Astrocyte (in vitro differentiated cells and primary cell): ENCODE measurements around the gene ULK4. TPM values are rescaled to one million over a fixed set of nuclear protein-coding genes. Genes with fewer than 3 reads are reported as not detected.

Source experiments
- DNase-seq: peaks from one replicate; pipeline ENCODE4 v3.0.0-alpha.2; 2010; ENCODE audit warnings: low read depth
- FAIRE-seq: peaks from 2 replicates; lab custom pipeline; 2011; peaks lifted over from hg19 to GRCh38; lab: Jason Lieb, UNC
- H2AFZ ChIP-seq: 2 replicates; pipeline ENCODE4 v1.6.0; 2012; ENCODE audit warnings: low read depth, low read length, inconsistent platforms
- H3K27ac ChIP-seq: 2 replicates; pipeline ENCODE4 v1.5.1; 2011; ENCODE audit warnings: low read depth, low read length, inconsistent platforms
- H3K27me3 ChIP-seq: 2 replicates; pipeline ENCODE4 v1.6.0; 2011; ENCODE audit warnings: low read length, inconsistent platforms; ENCODE audit not compliant: insufficient read depth
- H3K36me3 ChIP-seq: 2 replicates; pipeline ENCODE4 v1.5.1; 2011; ENCODE audit warnings: low read length, inconsistent platforms; ENCODE audit not compliant: insufficient read depth
- H3K4me1 ChIP-seq: 2 replicates; pipeline ENCODE4 v1.5.1; 2011; ENCODE audit warnings: low read length, inconsistent platforms; ENCODE audit not compliant: insufficient read depth
- H3K4me2 ChIP-seq: 2 replicates; pipeline ENCODE4 v1.6.0; 2012; ENCODE audit warnings: low read length, inconsistent platforms
- H3K4me3 ChIP-seq: 2 replicates; pipeline ENCODE4 v1.5.1; 2011; ENCODE audit warnings: low read depth, mild to moderate bottlenecking, low read length, inconsistent platforms; ENCODE audit not compliant: insufficient read depth
- H3K79me2 ChIP-seq: 2 replicates; pipeline ENCODE4 v1.6.0; 2012; ENCODE audit warnings: mild to moderate bottlenecking, low read length, inconsistent platforms; ENCODE audit not compliant: insufficient read depth
- H3K9ac ChIP-seq: 2 replicates; pipeline ENCODE4 v1.6.0; 2012; ENCODE audit warnings: mild to moderate bottlenecking, low read length, inconsistent platforms
- H3K9me3 ChIP-seq: 2 replicates; pipeline ENCODE4 v1.5.1; 2012; ENCODE audit warnings: low read depth, mild to moderate bottlenecking, low read length, inconsistent platforms; ENCODE audit not compliant: insufficient read depth
- H4K20me1 ChIP-seq: 2 replicates; pipeline ENCODE4 v1.6.0; 2012; ENCODE audit warnings: low read length, inconsistent platforms; ENCODE audit not compliant: insufficient read depth
- H3K27ac Mint-ChIP-seq: one replicate; pipeline ENCODE4 v1.8.0; 2021; ENCODE audit warnings: mild to moderate bottlenecking, mixed read lengths; ENCODE audit not compliant: unreplicated experiment
- H3K27me3 Mint-ChIP-seq: one replicate; pipeline ENCODE4 v1.8.0; 2021; ENCODE audit warnings: low read depth, mixed read lengths; ENCODE audit not compliant: unreplicated experiment
- H3K36me3 Mint-ChIP-seq: one replicate; pipeline ENCODE4 v1.8.0; 2021; ENCODE audit warnings: low read depth, mixed read lengths; ENCODE audit not compliant: unreplicated experiment
- H3K4me1 Mint-ChIP-seq: one replicate; pipeline ENCODE4 v1.8.0; 2021; ENCODE audit warnings: low read depth, mixed read lengths; ENCODE audit not compliant: unreplicated experiment
- H3K4me3 Mint-ChIP-seq: one replicate; pipeline ENCODE4 v1.8.0; 2021; ENCODE audit warnings: mild to moderate bottlenecking, moderate library complexity, mixed read lengths; ENCODE audit not compliant: unreplicated experiment
- H3K9me3 Mint-ChIP-seq: one replicate; pipeline ENCODE4 v1.8.0; 2021; ENCODE audit warnings: mild to moderate bottlenecking, mixed read lengths; ENCODE audit not compliant: unreplicated experiment
- EZH2 ChIP-seq: IDR thresholded peaks from 2 replicates; pipeline ENCODE4 v1.6.1; 2012; ENCODE audit warnings: mild to moderate bottlenecking, low read length, inconsistent platforms; ENCODE audit not compliant: insufficient read depth
- total RNA-seq: library from RNA; stranded (reverse); gene quantifications from 2 replicates; pipeline ENCODE4 v1.2.1, GENCODE V29; 2021
- TF ChIP-seq, protein P1 (sequence below): IDR thresholded peaks from 2 replicates; pipeline ENCODE4 v1.5.1; 2011; ENCODE audit warnings: low read depth, mild to moderate bottlenecking, inconsistent platforms, low read length, moderate library complexity; ENCODE audit not compliant: insufficient read depth

The ULK4 gene
- total RNA-seq, 1 donor from 2014 or later: 6.6 TPM

DNA sequence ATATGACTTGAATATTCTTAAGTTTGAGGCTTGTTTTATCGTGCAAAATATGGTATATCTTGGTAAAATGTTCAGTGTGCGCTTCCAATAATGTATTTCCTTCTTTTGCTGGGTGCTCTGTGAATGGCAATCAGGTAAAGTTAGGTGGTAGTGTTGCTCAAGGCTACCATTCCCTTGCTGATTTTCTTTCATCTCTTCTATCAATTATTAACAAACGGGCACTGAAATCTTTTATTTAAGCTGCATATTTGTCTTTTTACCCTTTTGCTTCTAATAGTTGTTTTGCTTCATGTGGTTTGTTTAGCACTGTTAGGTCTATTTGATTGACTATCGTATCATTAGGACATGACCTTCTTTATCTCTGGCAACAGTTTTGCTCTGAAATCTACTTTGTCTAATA lies 520.3 kb downstream of the ULK4 start:
- H4K20me1 ChIP-seq: no peaks in the 10 kb centered on the region
- Mint-ChIP-seq H3K36me3 (no peaks in the 10 kb centered on the region), H3K27me3 (no peaks in the 10 kb centered on the region), H3K4me3 (no peak overlapping the region), H3K9me3 (no peaks in the 10 kb centered on the region), H3K4me1 (no peaks in the 10 kb centered on the region), H3K27ac (no peak overlapping the region)
- no peaks in the 10 kb centered on the region for H3K79me2 ChIP-seq
- no peaks in the 10 kb centered on the region for H3K27me3 ChIP-seq
- no peak overlapping the region for H3K4me3 ChIP-seq
- H3K27ac ChIP-seq: no peak overlapping the region
- H3K4me1 ChIP-seq: no peaks in the 10 kb centered on the region
- no peak for FAIRE-seq
- no peaks in the 10 kb centered on the region for H3K9me3 ChIP-seq
- H2AFZ ChIP-seq: no peak overlapping the region
- H3K4me2 ChIP-seq: no peak overlapping the region
- no peaks in the 10 kb centered on the region for H3K36me3 ChIP-seq
- no peak for TF ChIP-seq EZH2
- TF ChIP-seq, protein P1, sequence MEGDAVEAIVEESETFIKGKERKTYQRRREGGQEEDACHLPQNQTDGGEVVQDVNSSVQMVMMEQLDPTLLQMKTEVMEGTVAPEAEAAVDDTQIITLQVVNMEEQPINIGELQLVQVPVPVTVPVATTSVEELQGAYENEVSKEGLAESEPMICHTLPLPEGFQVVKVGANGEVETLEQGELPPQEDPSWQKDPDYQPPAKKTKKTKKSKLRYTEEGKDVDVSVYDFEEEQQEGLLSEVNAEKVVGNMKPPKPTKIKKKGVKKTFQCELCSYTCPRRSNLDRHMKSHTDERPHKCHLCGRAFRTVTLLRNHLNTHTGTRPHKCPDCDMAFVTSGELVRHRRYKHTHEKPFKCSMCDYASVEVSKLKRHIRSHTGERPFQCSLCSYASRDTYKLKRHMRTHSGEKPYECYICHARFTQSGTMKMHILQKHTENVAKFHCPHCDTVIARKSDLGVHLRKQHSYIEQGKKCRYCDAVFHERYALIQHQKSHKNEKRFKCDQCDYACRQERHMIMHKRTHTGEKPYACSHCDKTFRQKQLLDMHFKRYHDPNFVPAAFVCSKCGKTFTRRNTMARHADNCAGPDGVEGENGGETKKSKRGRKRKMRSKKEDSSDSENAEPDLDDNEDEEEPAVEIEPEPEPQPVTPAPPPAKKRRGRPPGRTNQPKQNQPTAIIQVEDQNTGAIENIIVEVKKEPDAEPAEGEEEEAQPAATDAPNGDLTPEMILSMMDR: no peak
- no peak for DNase-seq
- H3K9ac ChIP-seq: no peak overlapping the region

DNA sequence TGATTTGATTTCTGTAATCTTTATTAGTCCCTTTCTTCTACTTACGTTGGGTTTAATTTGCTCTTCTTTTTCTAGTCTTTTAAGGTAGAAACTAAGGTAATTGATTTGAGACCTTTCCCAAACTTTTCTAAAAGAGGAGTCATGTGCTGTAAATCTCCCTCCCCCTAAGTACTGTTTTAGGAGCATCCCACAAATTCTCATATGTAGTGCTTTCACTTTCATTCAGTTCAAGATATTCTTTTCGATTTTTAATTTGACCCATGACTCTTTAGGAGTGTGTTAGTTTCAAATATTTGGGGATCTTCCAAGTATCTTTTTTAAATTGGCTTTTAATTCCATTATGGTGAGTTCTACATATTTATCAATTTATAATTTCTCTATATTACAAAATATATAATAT lies 520.8 kb downstream of the ULK4 start:
- no peak overlapping the region for H3K27ac Mint-ChIP-seq
- no peaks in the 10 kb centered on the region for H3K27me3 Mint-ChIP-seq
- H3K4me1 ChIP-seq: no peaks in the 10 kb centered on the region
- H3K79me2 ChIP-seq: no peaks in the 10 kb centered on the region
- H3K4me3 Mint-ChIP-seq: no peak overlapping the region
- no peak overlapping the region for H3K9ac ChIP-seq
- H3K9me3 ChIP-seq: no peaks in the 10 kb centered on the region
- no peaks in the 10 kb centered on the region for H3K27me3 ChIP-seq
- no peaks in the 10 kb centered on the region for H3K9me3 Mint-ChIP-seq
- H3K4me1 Mint-ChIP-seq: no peaks in the 10 kb centered on the region
- H2AFZ ChIP-seq: no peak overlapping the region
- H3K27ac ChIP-seq: no peak overlapping the region
- H3K36me3 Mint-ChIP-seq: no peaks in the 10 kb centered on the region
- H4K20me1 ChIP-seq: no peaks in the 10 kb centered on the region
- TF ChIP-seq, protein P1: no peak
- TF ChIP-seq EZH2: no peak
- FAIRE-seq: no peak
- no peak for DNase-seq
- no peak overlapping the region for H3K4me3 ChIP-seq
- H3K36me3 ChIP-seq: no peaks in the 10 kb centered on the region
- no peak overlapping the region for H3K4me2 ChIP-seq

DNA sequence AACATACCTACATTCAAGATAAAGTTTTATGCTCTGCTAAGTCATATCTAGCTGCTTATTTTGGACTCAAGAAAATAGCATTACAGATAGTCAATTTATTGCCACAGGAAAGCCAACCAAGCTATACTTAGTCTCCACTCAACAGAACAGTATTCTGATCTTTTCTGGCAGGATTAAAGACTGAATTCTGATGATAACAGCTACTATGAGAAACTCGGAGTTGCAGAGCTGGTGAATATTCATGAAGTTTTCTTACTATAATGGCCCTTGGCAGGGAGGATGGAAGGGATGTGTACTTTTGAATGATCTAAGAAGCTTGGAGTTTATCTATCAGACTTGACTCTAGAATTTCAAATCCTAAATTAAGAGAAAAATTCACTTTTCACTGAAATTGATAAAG lies 524.9 kb downstream of the ULK4 start:
- H3K27me3 ChIP-seq: no peaks in the 10 kb centered on the region
- no peaks in the 10 kb centered on the region for H3K9me3 Mint-ChIP-seq
- no peak overlapping the region for H2AFZ ChIP-seq
- no peaks in the 10 kb centered on the region for H3K9me3 ChIP-seq
- no peaks in the 10 kb centered on the region for H3K4me1 ChIP-seq
- H3K36me3 ChIP-seq: no peaks in the 10 kb centered on the region
- no peak overlapping the region for H3K9ac ChIP-seq
- H3K4me3 Mint-ChIP-seq: no peak overlapping the region
- FAIRE-seq (no peak), DNase-seq (no peak)
- no peaks in the 10 kb centered on the region for H4K20me1 ChIP-seq
- no peak overlapping the region for H3K27ac Mint-ChIP-seq
- H3K4me1 Mint-ChIP-seq: no peaks in the 10 kb centered on the region
- H3K27ac ChIP-seq: no peak overlapping the region
- no peaks in the 10 kb centered on the region for H3K27me3 Mint-ChIP-seq
- H3K4me3 ChIP-seq: no peak overlapping the region
- no peaks in the 10 kb centered on the region for H3K79me2 ChIP-seq
- no peaks in the 10 kb centered on the region for H3K36me3 Mint-ChIP-seq
- no peak for TF ChIP-seq EZH2
- TF ChIP-seq, protein P1: no peak
- no peak overlapping the region for H3K4me2 ChIP-seq
